ENCODE data around the gene CUL4A.
"Not testable (repeated sequence)": the region's sequence is repeated elsewhere in the genome, so short reads cannot be mapped to it uniquely, and the experiment has no call there.

The CUL4A gene

DNA sequence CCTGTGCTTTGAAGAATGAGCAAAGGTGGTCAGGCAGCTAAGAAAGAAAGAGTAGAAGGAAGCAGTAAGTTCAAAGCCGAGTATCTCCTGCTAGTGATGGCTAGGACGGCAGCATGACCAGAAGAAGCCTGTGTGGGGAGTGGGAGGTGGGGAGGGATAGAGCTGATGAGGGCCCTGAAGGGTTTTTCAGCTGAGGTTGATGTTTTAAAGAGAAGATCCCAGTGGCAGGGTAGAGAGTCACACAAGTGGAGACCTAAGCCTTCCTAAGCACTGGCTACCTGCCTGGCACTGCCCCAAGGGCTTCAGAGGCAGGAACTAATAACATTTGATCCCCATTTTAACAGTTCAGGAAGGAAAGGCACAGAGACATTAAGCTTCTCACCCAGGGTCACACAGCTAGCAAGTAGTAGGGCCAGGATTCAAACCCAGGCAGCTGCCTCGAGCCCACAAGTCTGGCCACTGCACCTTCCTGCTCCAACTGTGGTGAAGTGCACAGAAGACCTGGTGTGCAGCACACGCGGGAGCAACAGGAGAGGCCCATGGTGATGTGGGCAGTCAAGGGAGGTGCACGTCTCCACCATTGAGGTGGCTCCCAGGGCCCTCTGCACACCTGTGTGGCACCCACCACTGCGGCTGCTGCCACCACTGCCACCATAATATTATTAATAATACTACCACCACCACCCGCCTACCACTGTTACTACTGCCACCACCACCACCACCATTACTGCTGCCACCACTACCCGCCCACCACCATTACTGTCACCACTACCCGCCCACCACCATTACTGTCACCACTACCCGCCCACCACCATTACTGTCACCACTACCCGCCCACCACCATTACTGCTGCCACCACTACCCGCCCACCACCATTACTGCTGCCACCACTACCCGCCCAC is 22.1 kb downstream of the CUL4A start:
- no peak for DNase-seq (ENCODE audit: extremely low spot score, insufficient read length, low read depth)
- FAIRE-seq: no peak

DNA sequence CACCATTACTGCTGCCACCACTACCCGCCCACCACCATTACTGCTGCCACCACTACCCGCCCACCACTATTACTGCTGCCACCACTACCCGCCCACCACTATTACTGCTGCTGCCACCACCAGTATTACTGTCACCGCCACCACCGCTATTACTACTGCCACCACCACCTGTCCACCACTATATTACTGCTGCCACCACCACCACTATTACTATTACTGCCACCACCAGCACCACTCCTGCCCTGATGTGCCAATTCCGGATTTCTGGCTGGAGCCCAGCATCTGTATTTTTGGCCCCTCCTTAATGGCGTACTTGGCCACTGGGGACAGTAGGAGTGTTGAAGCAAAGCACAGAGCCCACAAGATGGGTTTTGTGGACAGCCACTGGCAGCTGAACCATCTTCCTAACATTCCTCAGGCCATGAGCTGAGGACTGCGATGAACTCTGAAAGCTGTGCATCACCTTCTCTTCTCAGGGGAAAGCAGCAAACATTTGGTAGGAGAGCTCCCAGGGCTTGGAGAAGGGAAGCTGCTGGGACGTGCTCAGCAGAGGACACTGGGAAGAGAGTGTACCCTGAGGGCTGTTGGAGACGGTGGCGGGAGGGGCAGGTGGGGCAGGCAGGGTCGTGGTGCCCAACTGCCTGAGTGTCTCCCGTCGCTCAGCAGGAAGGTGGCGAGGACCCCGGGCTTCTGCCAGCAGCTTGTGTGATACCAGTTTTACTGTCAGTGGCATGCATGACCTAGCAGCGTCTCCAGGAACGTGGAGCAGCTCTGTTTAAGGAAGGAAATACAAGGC is 23.0 kb downstream of the CUL4A start:
- no peak for FAIRE-seq
- DNase-seq (ENCODE audit: extremely low spot score, insufficient read length, low read depth): no peak

DNA sequence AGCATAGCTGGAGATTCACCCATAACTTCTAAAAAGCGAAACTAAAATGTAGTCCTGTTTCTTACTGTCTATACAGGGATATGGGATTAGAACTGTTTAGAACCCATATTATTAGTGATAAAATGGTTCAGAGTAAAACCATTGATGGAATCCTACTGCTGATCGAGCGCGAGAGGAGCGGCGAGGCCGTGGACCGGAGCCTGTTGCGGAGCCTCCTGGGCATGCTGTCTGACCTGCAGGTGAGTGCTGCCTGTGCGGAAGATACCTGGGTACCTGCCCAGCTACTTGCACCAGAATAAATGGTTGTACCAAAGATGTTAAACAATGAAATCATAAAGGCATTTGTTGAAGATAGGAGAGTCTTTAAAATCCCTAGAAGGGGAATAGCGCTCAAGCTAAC is 23.7 kb downstream of the CUL4A start:
- FAIRE-seq (no peak), DNase-seq (ENCODE audit: extremely low spot score, insufficient read length, low read depth) (no peak)

DNA sequence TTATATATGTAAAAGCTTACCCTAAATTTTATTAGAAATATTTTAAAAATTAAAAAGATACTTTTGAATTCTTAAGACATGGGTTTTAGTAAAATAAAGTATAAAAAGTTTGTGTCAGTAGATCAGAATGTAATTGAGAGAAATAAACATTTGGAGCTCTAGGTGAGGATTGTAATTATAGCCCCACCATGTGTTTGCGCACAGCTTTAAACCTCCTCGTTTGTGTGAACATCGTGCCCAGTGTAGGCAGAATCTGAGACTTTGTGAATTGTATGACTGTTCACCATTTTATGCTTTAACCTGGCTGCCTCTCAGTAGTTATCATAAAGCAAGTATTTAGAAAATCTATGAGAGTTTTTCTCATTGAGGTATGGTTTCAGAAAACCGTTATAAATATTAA is 29.1 kb downstream of the CUL4A start:
- no peak for DNase-seq (ENCODE audit: extremely low spot score, insufficient read length, low read depth)

DNA sequence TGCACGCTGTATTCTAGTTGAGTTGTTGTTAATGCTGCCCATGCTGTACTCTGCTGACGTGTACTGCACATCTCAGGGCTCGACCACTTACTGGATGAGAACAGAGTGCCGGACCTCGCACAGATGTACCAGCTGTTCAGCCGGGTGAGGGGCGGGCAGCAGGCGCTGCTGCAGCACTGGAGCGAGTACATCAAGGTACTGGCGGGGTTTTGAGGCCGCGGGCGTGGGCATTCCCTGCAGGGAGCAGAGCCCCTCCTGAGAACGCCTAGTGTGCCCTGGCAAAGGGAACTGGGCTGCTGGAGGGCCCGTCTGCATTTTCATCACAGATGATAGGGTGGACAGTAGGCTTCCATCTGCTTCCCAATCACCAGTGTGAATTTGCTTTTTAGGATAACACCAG is 29.9 kb downstream of the CUL4A start:
- no peak for DNase-seq (ENCODE audit: extremely low spot score, insufficient read length, low read depth)
- no peak for FAIRE-seq

More for the DNA sequence above, 29.1 kb downstream of the CUL4A start:
- FAIRE-seq: no peak

DNA sequence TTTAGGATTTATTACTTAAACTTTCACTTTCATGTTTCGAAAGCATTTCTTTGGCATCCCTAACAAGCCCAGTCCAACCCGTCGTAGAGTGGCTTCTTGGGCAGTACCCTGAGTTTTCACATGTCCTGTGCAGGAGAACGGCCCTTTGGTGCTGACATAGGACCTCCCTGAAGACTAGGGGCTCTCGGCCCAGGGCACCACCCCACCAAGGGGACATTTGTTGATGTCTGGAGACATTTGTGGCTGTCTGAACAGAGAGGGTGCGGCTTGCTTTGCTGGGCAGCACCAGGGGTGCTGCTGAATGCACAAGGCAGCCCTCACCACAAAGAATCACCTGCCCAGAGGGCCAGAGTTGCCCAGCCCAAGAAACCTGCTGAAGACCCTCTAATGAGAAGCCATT is 30.6 kb downstream of the CUL4A start:
- DNase-seq (ENCODE audit: extremely low spot score, insufficient read length, low read depth): no peak
- no peak for FAIRE-seq

DNA sequence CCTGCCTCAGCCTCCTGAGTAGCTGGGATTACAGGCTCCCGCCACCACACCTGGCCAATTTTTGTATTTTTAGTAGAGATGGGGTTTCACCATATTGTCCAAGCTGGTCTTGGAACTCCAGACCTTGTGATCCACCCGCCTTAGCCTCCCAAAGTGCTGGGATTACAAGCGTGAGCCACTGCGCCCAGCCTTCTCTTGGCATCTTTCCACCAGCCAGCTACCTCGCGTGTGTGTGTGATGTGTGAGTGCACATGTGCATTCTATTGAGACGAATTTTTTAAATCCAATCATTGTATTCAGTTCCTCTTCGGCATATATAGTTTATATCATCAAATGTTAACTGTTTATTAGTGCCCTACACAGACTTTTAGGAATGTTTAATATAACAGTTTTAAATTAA is 32.2 kb downstream of the CUL4A start:
- not testable (repeated sequence) for DNase-seq (ENCODE audit: extremely low spot score, insufficient read length, low read depth); FAIRE-seq

DNA sequence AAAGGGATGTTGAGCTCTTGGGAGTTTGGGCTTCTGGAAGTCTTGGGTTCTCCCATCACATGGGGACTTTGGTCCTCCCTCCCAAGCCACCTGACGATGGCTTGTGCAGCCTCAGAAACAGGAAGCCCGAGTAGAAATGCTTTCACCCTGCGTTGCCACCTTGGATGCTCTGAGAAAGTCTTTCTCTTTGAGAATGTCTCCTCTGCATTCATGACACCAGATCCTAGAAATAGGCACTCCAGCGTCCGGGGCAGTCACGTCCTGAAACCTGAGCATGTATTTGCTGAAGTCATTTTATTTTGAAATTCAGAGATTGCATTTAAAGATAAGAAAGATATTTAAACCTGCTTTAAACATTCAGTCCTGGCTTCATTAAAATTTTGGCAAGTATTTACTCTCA is 34.4 kb downstream of the CUL4A start:
- FAIRE-seq (no peak), DNase-seq (ENCODE audit: extremely low spot score, insufficient read length, low read depth) (no peak)

DNA sequence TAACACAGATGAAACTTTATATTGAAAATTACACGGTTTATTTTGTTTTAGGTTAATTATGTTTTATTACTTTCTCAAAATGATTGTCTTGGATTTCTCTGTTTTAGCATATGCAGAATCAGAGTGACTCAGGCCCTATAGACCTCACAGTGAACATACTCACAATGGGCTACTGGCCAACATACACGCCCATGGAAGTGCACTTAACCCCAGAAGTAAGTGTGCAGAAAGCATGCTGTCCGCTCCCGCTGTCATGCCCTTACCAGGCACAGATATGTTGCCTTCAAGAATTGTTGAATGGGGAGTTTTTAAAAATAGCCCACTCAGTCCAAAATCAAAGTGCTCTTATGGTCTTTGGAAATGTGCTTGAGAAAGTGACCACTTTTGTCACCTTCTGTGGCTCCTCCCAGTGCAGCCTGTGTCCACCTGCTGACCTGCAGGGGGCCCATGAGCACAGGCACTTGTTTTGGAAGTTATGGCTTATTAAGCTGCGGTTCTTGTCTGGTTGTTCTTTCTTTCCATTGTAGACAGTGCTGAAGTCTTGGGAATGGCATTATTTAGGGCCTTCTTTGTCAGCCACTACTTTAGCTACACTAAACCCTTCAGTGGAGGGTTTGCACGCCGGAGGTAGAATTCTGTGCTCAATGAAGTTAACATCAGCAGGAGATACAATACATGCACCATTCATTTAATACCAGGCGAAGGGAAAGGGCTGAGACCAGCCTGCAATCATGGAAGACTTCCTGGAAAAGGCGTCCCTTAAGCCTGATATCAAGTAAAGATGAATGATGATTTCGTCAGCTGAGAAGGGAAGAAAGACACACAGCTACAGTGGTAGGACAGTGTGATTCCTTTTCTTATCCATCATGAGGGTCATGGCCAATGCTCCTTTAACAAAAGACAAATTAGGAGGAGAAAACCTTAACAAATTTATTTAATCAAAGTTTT is 36.7 kb downstream of the CUL4A start:
- no peak for FAIRE-seq

DNA sequence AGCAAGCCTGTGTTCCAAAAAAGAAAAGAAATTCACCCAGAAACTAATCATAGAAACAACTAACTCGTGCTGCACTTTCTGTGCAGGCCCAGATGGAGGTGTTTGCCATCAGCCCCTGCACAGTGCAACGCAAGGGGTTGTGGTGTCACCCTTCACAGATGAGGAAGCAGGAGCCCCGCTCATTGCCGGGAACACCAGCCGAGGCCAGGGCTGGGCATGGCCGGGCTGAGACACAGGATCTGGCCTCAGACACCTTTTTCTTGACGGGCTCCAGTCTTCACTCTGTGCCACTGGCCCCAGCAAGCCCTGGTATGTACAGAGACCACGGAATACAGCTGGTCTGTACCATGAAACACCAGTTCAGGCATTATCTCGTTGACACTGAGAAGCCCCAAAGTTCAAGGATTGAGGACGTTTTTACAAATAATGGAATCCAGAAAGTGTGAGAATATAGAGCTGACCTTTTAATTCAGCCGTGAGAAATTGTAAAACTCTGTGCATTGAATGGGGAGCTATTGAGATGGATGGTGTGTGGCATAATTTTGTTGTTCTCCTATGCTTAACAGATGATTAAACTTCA is 43.2 kb downstream of the CUL4A start:
- DNase-seq (ENCODE audit: extremely low spot score, insufficient read length, low read depth) (no peak), FAIRE-seq (no peak)

More for the DNA sequence above, 36.7 kb downstream of the CUL4A start:
- no peak for DNase-seq (ENCODE audit: extremely low spot score, insufficient read length, low read depth)

DNA sequence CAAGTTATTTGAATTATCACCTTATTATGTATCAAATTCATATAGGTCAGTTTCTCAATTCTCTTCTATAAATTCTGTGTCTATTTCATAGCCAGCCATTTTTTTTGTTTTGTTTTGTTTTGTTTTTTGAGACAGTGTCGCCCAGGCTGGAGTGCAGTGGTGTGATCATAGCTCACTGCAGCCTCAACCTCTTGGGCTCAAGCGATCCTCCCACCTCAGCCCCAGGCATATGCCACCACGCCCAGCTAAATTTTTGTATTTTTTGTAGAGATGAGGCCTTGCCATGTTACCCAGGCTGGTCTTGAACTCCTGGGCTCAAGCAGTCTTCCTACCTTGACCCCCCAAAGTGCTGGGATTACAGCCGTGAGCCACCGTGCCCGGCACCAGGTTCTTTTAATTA is 48.5 kb downstream of the CUL4A start:
- not testable (repeated sequence) for DNase-seq (ENCODE audit: extremely low spot score, insufficient read length, low read depth); FAIRE-seq

DNA sequence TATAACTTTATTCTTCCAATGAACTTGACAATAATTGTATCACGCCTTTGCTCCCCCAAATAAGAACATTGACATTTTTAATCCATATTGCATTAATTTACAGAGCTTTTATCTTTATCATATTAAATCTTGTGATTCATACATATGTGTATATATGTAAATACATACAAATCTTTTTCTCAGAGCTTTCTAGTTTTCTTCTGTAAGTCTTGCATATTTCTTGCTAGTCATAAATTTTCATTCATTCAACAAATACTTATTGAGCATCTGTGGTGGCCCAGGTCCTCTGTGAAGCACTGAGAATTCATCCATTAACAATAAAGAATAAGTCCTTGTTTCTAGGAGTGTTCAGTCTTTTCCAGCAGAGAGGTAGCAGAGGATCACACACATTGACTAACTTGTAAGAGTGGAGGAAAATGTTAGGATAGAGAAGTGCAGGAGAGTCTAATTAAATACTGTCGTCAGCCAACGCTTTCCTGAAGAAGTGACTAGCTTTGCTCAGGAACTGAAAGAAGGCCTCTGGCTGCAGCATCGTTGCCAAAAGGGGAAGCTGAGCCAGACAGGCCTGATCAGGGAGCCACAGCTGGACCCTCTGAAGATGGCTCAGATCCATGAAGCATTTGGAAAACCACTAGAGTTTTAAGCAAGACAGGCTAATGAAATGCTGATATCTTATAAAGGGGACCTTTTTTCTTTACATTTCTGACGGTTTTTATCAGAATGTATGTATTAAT is 49.1 kb downstream of the CUL4A start:
- FAIRE-seq (no peak), DNase-seq (ENCODE audit: extremely low spot score, insufficient read length, low read depth) (no peak)

DNA sequence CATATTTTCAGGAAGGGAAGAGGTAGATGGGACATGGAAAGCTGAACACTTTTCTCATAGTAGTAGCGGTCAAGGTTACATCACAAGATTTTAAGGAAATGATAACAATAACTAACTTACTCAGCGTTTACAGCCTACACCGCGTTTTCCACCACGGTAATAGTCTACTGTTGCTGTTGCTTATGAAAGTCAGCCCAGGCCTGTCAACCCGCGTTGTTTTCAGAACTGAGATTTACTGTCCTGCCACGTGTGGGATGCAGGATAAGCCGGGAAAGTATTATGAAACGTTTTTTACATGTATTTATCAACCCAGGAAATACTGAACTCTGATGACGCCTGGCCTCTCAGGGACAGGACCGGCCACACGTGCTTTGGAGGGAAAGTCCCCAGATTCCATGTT is 51.6 kb downstream of the CUL4A start:
- no peak for DNase-seq (ENCODE audit: extremely low spot score, insufficient read length, low read depth)
- FAIRE-seq: no peak

DNA sequence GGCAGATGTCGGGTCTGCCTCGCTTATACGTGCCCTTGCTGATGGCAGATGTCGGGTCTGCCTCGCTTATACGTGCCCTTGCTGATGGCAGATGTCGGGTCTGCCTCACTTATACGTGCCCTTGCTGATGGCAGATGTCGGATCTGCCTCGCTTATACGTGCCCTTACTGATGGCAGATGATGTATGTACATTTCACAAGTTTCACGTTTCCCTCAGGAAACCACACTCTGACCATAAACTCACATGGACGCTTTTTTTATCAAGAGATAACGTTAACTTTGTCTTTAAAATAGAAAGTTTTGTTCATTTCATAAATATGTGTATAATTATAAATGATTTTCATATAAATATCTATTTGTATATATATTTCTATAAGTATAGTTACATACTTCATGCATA is 53.6 kb downstream of the CUL4A start:
- DNase-seq (ENCODE audit: extremely low spot score, insufficient read length, low read depth); FAIRE-seq: not testable (repeated sequence)

DNA sequence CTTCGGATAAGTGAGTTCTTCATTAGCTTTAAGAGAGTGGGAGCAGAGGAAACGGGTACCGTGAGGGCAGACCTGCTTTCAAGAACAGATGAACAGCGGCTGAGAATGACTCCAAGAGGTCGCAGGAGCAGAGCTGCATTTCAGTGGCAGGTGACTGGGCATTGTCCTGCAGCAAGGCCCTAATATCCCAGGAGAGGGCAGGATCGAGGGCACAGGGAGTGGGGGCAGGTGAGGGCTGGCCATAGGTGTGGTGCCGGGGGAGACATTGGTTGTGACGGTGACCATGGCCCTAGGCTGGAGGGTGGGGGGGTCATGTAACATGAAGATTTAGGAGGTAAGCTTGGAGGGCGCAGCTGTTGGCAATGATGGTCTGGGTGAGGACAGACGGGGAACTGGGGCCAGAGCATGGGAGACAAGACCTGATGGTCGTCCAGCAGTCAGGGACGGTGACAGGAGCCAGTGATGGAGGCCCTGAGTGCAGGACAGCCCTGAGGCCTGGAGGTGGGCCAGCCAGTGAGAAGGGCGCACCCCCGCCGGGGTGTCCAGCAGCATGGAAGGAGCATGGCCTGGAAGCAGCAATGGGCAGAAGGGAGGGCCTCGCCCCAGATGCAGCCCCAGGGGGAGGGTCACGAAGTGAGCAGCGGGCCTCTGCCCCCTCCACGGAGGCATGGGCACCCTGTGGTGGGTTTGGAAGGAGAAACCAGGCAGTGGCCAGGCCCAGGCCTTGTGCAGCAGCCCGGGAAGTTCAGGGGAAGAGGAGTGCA is 58.4 kb downstream of the CUL4A start:
- DNase-seq (ENCODE audit: extremely low spot score, insufficient read length, low read depth): no peak
- no peak for FAIRE-seq

DNA sequence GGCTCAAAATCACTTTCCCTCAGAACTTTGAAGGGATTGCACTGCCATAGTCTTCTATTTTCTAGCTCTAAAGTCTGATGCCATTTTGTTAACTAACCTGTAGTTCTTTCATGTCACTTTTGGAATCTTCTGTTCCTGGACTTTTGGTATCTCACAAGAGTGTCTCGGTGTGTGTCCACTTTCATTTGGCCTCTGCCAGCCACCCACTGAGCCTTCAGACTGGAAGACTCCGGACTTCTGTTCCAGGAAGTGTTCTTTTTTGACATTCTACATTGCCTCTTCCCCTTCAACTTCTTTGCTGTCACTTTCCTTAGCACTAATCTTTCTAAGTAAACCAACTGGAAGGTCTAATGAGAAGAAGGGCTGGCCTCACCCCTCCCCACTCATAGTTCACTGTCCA is 62.6 kb downstream of the CUL4A start:
- FAIRE-seq: no peak
- no peak for DNase-seq (ENCODE audit: extremely low spot score, insufficient read length, low read depth)

DNA sequence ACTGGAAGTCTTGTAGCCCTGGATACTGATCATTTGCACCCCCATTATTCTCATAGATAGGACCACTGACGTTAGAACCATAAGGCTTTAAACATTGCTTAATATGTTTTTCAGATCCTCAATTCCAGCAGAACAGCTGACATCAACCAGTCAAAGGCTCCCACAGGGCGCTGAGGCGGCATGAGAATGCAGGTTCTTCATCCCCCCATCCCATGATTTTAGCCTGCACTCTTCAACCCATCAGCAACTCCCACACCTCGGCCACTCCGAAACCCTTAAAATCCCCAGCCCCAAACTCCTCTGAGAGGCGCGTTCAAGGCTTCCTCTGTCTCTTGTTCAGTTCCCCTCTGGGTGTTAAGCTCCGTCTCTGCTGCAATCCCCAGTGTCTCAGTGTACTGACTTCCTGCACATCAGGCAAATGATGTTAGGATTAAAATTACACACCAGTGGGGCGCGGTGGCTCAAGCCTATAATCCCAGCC is 63.3 kb downstream of the CUL4A start:
- FAIRE-seq (no peak), DNase-seq (ENCODE audit: extremely low spot score, insufficient read length, low read depth) (no peak)

DNA sequence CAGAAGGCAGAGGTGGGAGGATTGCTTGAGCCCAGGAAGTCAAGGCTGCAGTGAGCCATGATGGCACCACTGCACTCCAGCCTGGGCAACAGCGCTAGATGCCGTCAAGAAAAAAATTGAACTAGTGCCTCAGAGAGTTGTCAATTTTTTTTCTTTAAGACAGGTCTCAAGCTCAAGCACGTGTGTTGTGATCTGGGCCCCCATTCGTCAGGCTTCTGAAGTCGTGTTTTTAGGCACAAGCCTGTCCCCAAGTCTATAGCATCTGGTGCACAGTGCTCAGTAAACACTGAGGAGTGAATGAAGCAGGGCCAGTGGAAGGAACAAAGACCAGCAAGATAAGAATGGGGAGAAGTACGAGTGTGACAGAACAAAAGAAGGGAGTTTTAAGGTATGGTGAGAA is 63.9 kb downstream of the CUL4A start:
- DNase-seq (ENCODE audit: extremely low spot score, insufficient read length, low read depth): no peak
- no peak for FAIRE-seq
